Activated naive CD8-positive, alpha-beta T cell treated with anti-CD3 and anti-CD28 coated beads, Interleukin-2, amount 50 U/mL, for 24 hours (primary cell): ENCODE results near the gene HRH3.

Experiments
- ATAC-seq: fragments of 150-1000 bp; cut with Tn5 transposase; one replicate; pipeline ENCODE4 v1.10.0; 2021
- DNase-seq: peaks from one replicate; pipeline ENCODE4 v3.0.0; 2021
- H3K27ac Mint-ChIP-seq: one replicate; pipeline ENCODE4 v1.8.0; 2021; ENCODE audit warnings: mild to moderate bottlenecking, mixed read lengths
- H3K27me3 Mint-ChIP-seq: one replicate; pipeline ENCODE4 v1.8.0; 2021; ENCODE audit warnings: mixed read lengths
- H3K36me3 Mint-ChIP-seq: one replicate; pipeline ENCODE4 v1.8.0; 2021; ENCODE audit warnings: low read depth, mixed read lengths
- H3K4me1 Mint-ChIP-seq: one replicate; pipeline ENCODE4 v1.8.0; 2021; ENCODE audit warnings: mixed read lengths
- H3K4me3 Mint-ChIP-seq: one replicate; pipeline ENCODE4 v1.8.0; 2021; ENCODE audit warnings: mild to moderate bottlenecking, moderate library complexity, mixed read lengths
- H3K9me3 Mint-ChIP-seq: one replicate; pipeline ENCODE4 v1.8.0; 2021; ENCODE audit warnings: mixed read lengths

Gene HRH3

DNA sequence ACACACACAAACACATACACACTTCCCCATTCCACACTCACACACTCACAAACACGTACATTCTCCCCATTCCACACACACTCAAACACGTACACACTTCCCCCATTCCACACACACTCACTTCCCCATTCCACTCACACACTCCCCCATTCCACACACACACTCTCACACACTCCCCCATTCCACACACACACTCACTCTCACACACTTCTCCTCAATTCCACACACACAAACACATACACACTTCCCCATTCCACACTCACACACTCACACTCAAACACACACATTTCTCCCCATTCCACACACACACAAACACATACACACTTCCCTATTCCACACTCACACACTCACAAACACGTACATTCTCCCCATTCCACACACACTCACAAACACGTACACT lies 9.6 kb upstream of the HRH3 start:
- no peak for ATAC-seq
- DNase-seq: no peak
- Mint-ChIP-seq H3K4me1 (no peaks in the 10 kb centered on the region), H3K4me3 (no peak overlapping the region), H3K27me3 (peaks cover 10% of the 10 kb centered on the region), H3K27ac (no peak overlapping the region), H3K9me3 (no peaks in the 10 kb centered on the region), H3K36me3 (no peaks in the 10 kb centered on the region)

DNA sequence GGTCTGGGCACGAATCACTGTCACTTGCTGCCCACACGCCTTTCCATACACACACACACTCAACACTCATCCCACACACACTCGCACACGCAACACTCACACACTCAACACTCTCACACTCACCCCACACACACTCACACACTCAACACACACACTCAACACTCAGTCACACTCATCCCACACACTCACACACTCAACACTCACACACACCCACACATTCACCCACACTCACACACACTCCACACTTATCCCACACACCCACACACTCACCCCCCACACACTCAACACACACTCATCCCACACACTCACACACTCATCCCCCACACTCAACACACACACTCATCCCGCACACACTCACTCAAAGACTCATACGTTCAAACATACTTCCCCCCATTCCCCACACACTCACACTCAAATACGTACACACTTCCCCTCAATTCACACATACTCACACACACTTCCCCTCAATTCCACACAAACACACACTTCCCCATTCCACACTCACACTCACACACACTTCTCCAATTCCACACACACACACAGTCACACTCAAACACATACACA lies 9.0 kb upstream of the HRH3 start:
- no peaks in the 10 kb centered on the region for H3K4me1 Mint-ChIP-seq
- no peak for DNase-seq
- no peak overlapping the region for H3K4me3 Mint-ChIP-seq
- no peaks in the 10 kb centered on the region for H3K36me3 Mint-ChIP-seq
- peaks cover 15% of the 10 kb centered on the region for H3K27me3 Mint-ChIP-seq
- ATAC-seq: no peak
- H3K27ac Mint-ChIP-seq: no peak overlapping the region
- H3K9me3 Mint-ChIP-seq: no peaks in the 10 kb centered on the region

DNA sequence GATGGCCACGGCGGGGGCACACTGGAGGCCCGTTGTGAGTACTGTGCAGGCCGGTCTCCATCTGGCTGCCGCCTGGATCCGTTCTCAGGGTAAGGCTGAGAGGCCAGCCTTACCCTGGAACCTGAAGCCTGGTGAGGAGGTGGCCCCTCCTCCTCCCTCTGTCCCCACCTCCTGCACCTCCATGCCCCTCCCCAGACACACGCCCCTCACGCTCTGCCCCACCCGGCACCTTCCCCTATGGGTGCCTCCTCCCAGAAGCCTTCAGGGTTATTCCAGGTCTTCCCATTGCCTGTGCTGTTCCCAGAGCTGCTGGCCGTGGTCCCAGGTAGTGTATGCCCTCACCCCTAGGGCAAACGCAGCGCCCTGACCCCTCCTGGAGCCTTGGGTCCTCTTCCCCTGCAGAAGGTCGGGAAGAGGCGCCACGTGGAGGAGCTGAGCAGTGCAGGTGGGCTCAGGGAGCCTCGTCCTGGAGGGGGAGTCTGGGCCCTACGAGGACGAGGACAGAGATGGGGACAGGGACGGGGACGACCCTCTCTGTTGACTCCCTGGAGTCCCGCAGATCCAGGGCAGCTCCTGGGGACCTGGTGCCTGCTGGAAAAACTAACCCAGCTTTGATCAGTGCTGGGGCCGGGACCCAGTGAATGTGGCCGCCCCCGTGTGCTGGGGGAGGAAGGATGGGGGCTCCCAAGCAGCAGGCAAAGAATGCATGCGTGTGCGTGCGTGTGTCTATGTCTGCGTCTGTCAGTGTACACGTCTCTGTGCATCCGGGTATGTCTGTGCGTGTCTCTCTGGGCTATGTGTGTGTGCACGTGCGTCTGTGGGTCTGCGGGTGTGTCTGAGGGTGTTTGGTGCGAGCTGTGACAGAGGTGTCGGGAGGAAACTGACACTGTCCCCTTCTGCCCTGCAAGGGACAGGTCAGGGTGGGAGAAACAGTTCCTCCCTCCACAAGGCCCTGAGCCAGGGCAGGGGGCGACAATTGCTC lies 8.2 kb upstream of the HRH3 start:
- Mint-ChIP-seq H3K9me3 (no peaks in the 10 kb centered on the region), H3K36me3 (no peaks in the 10 kb centered on the region), H3K27me3 (peaks cover 15% of the 10 kb centered on the region), H3K27ac (no peak overlapping the region), H3K4me1 (no peaks in the 10 kb centered on the region), H3K4me3 (no peak overlapping the region)
- DNase-seq: no peak
- peak; percentile 8 for ATAC-seq

DNA sequence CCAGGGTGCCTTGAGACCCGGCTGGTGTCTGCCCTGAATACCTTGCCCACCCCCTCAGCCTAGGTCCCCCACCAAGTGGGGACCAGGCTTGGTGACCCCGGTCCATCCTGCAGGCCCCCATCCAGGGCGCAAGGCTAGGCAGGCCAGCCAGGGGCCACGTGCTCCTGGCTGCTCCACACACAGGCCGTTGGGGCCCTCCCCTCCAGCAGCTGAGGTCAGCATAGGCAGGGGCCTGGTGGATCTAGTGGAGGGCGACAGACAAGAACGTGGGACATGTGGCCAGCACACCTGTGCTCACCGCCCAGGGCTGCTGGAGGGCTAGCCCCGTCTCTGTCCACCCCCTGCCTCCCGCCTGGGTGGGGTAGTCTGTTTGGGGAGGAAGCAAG lies 7.5 kb upstream of the HRH3 start:
- H3K4me3 Mint-ChIP-seq: no peak overlapping the region
- ATAC-seq (peak; percentile 11), DNase-seq (no peak)
- H3K9me3 Mint-ChIP-seq: no peaks in the 10 kb centered on the region
- H3K27me3 Mint-ChIP-seq: peaks cover 20% of the 10 kb centered on the region
- no peaks in the 10 kb centered on the region for H3K4me1 Mint-ChIP-seq
- no peaks in the 10 kb centered on the region for H3K36me3 Mint-ChIP-seq
- H3K27ac Mint-ChIP-seq: no peak overlapping the region

DNA sequence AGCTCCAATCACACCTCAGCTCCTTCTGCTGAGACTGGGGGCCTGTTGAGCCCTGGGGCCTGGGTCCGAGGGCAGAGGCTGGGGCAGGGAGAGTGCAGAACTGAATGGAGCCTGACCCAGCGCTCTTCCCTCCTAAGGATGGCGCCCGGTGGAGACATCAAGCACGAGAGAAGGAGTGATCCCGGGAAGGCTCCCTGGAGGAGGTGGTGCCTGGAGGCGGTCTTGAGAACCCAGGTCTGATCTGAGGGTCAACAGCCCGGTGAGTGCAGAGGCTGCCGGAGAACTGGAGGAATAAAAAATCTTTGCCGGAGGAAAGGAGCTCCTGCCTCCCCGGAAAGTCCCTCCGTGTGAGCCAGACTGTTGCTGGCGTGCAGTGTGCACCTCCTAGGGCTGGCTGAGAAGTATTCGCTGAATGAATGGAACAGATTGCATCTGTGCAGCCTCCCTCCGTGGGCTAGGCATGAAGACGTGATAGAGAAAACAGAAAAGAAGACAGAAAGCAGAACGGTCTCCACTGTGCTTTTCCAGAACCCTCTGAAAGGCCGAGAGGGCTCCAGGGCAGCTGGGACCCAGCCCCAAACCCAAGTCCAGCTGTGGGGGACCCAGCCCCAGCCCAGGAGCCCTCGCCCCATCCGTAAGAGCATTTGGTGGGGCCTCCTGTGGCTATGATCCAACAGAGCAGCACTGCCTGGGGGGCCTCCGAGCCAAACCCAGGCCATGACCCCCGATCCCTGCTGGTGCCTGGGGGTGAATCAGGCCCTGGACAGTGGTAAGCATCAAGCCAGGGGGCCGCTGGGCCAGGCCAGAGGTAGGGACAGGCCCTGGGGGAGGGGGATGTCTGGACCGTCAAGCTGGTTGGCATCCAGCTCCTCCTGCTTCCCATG lies 6.9 kb upstream of the HRH3 start:
- H3K27ac Mint-ChIP-seq: no peak overlapping the region
- DNase-seq: no peak
- no peaks in the 10 kb centered on the region for H3K36me3 Mint-ChIP-seq
- peaks cover 26% of the 10 kb centered on the region for H3K27me3 Mint-ChIP-seq
- no peak for ATAC-seq
- no peaks in the 10 kb centered on the region for H3K4me1 Mint-ChIP-seq
- no peak overlapping the region for H3K4me3 Mint-ChIP-seq
- no peaks in the 10 kb centered on the region for H3K9me3 Mint-ChIP-seq

DNA sequence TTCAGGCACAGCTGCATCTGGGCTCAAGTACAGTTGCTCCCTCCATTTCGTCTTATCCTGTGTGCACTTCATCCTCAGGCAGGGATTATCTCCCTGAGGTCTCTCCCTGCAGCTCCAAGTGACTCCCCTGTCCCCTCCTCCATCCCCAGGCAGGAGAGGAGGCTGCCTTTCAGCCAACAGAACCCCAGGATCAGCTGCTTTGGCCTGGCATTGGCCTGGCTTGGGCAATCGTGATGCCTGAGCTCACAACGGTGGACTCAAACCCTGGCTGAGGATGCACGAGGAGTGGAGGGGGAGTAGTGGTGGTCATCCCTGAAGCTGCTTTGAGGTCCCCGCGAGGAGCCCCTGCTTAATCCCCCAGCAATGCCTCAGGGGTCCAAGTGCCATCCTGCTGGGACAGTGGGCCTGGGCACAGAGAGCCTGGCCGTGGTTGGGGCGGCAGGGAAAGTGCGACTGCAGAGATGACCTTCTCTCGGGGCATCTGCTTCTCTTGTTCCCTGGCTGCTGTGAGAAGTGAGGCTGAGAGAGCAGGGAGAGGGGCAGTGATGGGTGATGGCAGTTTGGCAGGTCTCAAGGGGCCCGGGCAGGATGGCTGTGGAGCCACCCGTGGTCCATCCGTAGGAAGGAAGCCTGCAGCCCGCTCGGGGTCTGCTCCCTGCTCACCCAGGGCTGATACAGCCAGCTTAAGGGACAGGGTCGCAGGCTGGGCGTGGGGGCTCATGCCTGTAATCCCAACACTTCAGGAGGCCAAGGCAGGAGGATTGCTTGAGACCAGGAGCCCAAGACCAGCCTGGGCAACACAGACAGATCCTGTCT lies 6.0 kb upstream of the HRH3 start:
- no peaks in the 10 kb centered on the region for H3K36me3 Mint-ChIP-seq
- no peaks in the 10 kb centered on the region for H3K4me1 Mint-ChIP-seq
- no peak overlapping the region for H3K4me3 Mint-ChIP-seq
- DNase-seq: no peak
- H3K27me3 Mint-ChIP-seq: peaks cover 32% of the 10 kb centered on the region
- H3K27ac Mint-ChIP-seq: no peak overlapping the region
- no peaks in the 10 kb centered on the region for H3K9me3 Mint-ChIP-seq
- no peak for ATAC-seq

DNA sequence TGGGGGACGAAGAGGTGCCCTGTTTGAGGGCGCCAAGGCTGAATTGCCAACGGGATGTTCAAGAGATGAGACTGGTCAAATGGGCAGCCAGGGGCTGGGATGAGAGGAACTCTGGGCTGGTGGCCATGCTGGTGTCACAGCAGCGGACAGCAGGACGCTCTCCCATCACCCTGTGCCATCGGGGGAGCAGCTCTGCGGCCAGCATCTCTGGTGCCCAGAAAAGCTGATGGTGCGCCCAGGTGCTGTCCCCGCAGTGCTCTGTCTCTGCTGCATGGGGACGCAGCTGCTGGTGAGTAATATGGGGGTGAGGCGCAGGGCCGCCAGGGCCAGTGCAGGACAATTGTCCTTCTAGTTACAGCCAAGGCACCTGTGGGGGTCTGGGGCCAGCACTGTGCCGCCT lies 4.9 kb upstream of the HRH3 start:
- ATAC-seq (no peak), DNase-seq (no peak)
- no peak overlapping the region for H3K27ac Mint-ChIP-seq
- H3K4me1 Mint-ChIP-seq: no peaks in the 10 kb centered on the region
- H3K27me3 Mint-ChIP-seq: peaks cover 38% of the 10 kb centered on the region
- no peaks in the 10 kb centered on the region for H3K9me3 Mint-ChIP-seq
- no peaks in the 10 kb centered on the region for H3K36me3 Mint-ChIP-seq
- no peak overlapping the region for H3K4me3 Mint-ChIP-seq

DNA sequence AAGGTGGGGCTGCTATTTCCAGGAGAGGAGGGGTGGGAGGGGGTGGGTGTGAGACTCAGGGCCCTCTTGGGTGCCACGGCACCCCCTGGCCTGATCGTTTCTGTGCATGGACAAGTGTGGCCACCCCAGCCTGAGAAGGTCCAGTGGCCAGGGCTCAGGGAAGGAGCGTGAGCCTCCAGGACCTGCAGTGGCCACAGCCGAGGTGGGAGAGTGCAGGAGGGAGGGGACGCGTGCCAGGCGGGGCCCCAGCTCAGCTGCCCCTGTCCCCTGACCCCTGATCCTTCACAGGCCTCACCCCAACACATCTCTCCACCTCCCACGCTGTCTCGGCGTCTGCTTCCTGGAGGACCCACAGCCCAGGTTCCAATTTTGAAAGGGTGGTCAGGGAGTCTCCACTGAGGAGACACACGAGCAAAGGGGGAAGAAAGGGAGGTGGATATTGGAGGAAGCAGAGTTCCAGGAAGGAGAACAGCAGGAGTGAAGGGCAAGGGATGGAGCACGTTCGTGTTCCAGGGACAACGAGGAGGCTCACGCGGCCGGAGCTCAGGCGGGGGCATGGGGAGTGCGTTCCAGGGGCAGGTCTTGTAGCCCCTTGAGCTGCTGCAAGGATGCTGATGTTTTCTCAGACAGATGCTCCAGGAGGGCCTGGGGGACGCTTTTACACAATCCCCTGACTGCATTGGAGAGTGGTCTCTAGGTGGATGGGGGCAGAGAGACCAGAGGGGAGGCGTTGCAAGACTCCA lies 4.2 kb upstream of the HRH3 start:
- H3K27ac Mint-ChIP-seq: no peak overlapping the region
- H3K27me3 Mint-ChIP-seq: peaks cover 39% of the 10 kb centered on the region
- H3K4me1 Mint-ChIP-seq: no peaks in the 10 kb centered on the region
- H3K9me3 Mint-ChIP-seq: no peaks in the 10 kb centered on the region
- no peaks in the 10 kb centered on the region for H3K36me3 Mint-ChIP-seq
- H3K4me3 Mint-ChIP-seq: no peak overlapping the region
- no peak for ATAC-seq
- no peak for DNase-seq

DNA sequence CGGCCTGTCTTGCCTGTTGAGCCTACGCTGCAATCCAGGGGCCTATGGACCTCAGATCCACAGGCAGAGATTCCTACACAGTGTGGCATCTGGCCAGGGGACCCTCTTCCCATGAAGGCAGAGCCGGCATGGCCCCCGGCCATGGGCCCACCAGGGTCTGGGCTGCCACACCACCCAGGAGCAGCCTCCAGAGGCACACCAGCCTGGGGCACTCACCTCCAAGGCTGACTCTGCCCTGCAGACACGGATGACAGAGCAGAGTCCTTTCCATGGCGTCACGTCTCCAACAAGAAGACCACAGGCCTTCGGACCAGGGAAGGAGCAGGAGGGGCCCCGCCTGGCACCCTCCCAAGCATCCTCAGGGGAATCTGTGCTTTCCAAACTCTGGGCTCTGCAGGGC lies 3.5 kb upstream of the HRH3 start:
- H3K27ac Mint-ChIP-seq: no peak overlapping the region

DNA sequence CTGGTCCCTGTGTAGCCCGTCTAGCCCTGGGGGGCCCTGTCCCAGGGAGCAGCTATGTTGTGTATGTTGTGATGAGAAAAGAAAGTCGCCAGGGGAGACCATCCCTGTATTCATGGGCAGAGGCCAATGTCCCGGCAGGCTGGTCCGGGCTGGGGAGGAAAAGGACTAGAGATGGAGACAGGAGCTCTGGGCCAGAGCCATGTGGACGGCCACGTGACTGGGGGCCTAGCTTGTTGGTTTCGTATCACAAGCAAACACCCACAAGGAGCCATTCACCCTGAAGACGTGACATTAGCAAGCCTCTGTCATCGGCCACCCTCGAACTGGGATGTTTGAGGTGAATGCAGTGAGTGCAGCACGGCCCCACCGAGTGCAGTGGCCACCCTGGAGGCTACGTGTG lies 2.9 kb upstream of the HRH3 start:
- DNase-seq (no peak), ATAC-seq (no peak)
- Mint-ChIP-seq H3K36me3 (no peaks in the 10 kb centered on the region), H3K4me3 (no peak overlapping the region), H3K27ac (no peak overlapping the region), H3K9me3 (no peaks in the 10 kb centered on the region), H3K4me1 (no peaks in the 10 kb centered on the region), H3K27me3 (peaks cover 49% of the 10 kb centered on the region)

More for the DNA sequence above, 3.5 kb upstream of the HRH3 start:
- H3K27me3 Mint-ChIP-seq: peaks cover 46% of the 10 kb centered on the region
- H3K4me1 Mint-ChIP-seq: no peaks in the 10 kb centered on the region
- no peaks in the 10 kb centered on the region for H3K9me3 Mint-ChIP-seq
- H3K4me3 Mint-ChIP-seq: no peak overlapping the region
- DNase-seq (no peak), ATAC-seq (no peak)
- H3K36me3 Mint-ChIP-seq: no peaks in the 10 kb centered on the region

DNA sequence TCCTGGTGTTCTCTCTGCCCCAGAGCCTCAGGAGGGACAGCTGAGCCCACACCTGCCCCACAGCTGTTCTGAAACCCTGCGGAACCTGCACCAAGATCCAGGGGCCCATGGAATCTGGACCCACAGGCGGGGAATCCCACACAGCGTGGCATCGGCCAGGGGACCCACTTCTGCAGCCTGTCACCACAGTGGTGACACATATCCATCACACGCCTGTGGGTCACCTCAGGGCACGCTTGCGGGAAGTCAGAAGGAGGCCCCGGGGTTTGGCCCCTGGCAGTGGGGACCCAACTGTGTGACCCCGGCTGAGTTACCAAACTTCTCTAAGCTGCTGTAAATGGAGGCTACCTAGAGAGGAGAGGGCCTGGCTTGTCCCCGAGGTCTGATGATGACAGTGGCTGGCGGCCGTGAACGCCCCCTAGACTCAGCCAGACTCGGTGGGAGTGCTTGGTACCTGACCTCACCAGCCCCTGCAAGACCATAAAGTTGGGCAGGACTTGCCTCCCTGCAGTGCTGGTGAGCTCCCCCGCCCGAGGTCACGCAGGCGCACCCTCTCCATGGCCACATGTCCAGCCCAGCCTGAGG lies 2.3 kb upstream of the HRH3 start:
- peaks cover 51% of the 10 kb centered on the region for H3K27me3 Mint-ChIP-seq
- no peak for ATAC-seq
- DNase-seq: no peak
- no peaks in the 10 kb centered on the region for H3K9me3 Mint-ChIP-seq
- no peak overlapping the region for H3K27ac Mint-ChIP-seq
- H3K4me3 Mint-ChIP-seq: no peak overlapping the region
- no peaks in the 10 kb centered on the region for H3K4me1 Mint-ChIP-seq
- H3K36me3 Mint-ChIP-seq: no peaks in the 10 kb centered on the region

DNA sequence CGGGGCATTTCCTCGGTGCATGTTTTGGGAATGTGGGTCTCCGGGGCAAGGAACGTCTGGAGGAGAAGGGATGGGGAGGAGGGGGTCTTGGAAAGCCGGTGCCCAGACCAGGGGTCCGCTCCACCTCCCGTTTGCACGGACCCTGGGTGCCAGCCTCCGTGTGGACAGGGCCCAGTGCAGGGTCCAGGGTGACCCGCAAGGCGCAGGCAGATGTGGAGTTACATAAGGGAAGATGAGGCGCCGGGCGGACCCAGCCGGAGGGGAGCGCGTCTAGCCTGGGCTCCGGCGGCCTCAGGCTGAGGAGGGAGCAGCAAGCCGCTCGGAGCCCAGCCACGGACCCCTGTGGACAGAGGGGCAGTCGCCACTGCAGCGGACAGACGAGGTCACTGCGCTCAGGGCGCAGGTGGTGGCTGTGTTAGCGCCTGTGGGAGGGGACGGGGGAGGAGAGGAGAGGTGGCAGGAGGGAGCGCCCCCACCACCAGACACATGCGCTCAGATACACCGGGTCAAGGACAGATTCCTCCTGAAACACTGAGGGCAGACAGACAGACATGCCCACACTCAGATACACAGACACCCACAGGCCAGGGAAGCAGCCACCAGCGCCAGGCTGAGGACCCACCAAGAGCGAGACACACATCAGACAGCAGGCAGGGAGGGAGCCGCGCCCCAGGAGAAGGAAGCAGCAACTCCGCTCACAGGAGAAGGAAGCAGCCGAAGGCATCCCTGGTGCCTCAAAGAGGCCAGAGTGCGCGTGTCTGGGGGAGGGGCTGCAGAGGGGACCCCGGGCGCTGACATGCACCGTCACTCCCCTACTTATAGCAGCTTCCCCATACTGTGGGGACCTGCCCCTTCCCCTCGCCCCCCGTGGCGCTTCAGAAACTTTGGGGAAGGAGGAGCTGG lies 839 bp upstream of the HRH3 start:
- DNase-seq (no peak), ATAC-seq (no peak)
- no peaks in the 10 kb centered on the region for H3K4me1 Mint-ChIP-seq
- no peaks in the 10 kb centered on the region for H3K9me3 Mint-ChIP-seq
- H3K27me3 Mint-ChIP-seq: peaks cover 49% of the 10 kb centered on the region
- H3K27ac Mint-ChIP-seq: no peak overlapping the region
- no peaks in the 10 kb centered on the region for H3K36me3 Mint-ChIP-seq
- no peak overlapping the region for H3K4me3 Mint-ChIP-seq
